EH (cell line): ENCODE measurements around the gene ILKAP.

Experiments used
- DNase-seq: peaks from one replicate; pipeline ENCODE4 v3.0.0-alpha.2; 2015; ENCODE audit warnings: low read depth

ILKAP gene

DNA sequence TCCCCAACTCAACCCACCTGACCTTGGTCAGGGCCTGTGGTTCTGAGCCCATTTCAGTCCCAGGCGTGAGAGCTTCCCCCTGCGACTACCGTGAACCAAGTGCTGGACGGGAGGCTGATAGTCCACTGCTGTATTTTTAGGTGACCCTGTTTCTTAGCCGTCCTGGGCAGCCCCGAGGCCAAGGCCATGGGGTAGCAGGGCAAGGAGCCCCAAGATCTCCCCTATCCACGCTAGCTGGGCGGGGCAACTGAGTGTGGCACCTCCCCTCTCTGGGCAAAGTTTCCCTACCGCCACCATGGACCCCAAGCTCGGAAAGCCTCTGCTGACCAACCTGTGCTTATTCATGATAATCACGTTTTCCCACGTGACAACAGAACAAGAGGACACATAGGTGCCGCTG, 65.6 kb downstream of the ILKAP start:
- DNase-seq = no peak

- DNase-seq = peak; percentile 83
Observed at GRCh38 chr2:238136820-238137537, 66.5 kb downstream of the ILKAP start.

GRCh38 chr2:238135601-238136150, 67.8 kb downstream of the ILKAP start:
- DNase-seq = no peak

- DNase-seq = no peak
Observed at GRCh38 chr2:238134393-238134785, 69.1 kb downstream of the ILKAP start.

- DNase-seq = no peak
Observed at GRCh38 chr2:238133499-238134392, 69.7 kb downstream of the ILKAP start.

- no peak for DNase-seq
Observed at GRCh38 chr2:238132463-238133450, 70.7 kb downstream of the ILKAP start.

- no peak for DNase-seq
Observed at GRCh38 chr2:238131761-238132462, 71.6 kb downstream of the ILKAP start.

DNA sequence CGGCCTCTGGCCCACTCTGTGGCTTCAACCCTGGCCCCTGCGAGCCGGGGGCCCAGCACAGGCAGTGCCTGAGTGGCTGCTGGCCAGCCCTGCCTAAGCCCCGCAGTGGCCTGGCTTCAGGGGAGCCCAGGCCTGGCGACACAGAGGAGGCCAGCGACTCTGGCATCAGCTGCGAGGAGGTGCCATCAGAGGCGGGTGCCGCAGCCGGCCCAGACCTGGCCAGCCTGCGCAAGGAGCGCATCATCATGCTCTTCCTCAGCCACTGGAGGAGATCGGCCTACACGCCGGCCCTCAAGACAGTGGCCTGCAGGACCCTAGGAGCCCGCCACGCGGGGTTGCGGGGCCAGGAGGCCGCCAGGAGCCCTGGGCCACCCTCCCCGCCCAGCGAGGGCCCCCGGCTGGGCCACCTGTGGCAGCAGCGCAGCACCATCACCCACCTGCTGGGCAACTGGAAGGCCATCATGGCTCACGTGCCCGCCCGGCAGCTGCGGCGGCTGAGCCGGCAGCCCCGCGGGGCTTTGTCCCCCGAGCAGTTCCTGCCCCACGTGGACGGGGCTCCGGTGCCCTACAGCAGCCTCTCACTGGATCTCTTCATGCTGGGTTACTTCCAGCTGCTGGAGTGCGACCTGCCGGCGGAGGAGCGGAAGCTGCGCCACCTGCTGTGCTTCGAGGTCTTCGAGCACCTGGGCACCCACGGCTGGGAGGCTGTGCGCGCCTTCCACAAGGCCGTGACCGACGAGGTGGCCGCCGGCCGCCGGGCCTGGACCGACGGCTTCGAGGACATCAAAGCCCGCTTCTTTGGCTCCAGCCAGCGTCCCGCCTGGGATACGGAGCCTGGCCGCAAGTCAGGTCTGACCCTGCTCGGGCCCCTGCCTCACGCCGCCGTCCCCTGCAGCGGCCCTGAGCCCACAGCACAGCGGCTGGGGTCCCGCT, 72.5 kb downstream of the ILKAP start:
- DNase-seq = no peak

GRCh38 chr2:238130111-238130695, 73.3 kb downstream of the ILKAP start:
- DNase-seq = no peak

DNA sequence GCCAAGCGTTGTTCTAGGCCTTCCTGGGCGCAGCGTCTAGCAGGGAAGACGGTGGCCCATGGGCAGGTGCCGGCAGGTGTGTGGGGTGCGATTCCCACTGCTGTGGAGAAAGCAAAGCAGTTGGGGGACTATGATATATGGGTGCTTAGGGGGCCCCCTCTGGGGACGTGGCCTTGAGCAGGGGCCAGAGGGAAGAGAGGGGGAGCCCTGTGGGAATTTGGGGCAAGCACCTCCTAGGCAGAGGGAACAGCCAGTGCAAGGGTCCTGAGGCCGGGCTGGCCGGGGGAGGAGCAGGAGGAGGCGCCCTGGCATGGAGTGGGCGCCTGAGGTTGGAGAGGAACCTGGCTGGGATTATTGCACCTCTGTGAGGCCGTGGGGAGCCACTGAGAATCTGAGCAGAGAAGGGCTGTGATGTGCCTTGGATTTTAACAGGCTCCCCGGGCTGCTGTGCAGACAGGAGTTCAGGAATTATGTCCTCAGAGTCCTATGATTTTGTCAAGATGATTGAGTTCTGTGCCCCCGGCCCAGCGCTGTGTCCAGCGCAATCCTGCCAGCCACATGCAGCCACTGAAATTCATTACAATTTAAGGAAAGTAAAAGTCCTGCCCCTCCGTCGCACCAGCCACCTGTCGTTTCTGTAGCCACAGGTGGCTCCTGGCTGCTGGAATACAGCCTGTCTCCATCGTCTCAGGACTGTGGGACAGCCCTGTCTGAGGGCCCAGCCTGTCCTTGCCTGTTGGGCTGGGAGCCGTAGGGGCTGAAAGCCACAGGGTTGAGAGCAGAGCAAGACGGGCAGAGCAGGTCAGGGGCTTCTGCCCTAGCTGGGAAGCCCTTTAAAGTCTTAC, 74.1 kb downstream of the ILKAP start:
- no peak for DNase-seq

DNA sequence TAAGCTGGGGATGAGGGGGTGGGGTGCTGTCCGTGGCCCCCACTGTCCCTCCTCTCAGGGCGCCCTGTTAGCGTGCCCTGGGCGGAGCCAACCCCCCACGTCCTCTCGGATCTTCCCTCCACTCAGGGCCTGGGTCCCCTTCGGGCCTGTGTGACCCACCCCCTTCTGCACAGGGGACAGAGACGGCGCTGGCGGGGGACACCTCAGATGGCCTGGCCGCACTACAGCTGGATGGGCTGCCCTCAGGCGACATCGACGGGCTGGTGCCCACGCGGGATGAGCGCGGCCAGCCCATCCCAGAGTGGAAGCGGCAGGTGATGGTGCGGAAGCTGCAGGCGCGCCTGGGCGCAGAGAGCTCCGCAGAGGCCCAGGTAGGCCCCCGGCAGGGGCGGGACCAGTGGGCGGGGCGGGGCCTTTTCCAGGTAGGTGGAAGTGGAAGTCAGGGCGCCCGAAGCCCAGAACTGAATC, 74.9 kb downstream of the ILKAP start:
- DNase-seq = no peak

- no peak for DNase-seq
Observed at GRCh38 chr2:238128061-238128440, 75.4 kb downstream of the ILKAP start.

GRCh38 chr2:238127165-238128060, 76.1 kb downstream of the ILKAP start:
- peak; percentile 68 for DNase-seq

DNA sequence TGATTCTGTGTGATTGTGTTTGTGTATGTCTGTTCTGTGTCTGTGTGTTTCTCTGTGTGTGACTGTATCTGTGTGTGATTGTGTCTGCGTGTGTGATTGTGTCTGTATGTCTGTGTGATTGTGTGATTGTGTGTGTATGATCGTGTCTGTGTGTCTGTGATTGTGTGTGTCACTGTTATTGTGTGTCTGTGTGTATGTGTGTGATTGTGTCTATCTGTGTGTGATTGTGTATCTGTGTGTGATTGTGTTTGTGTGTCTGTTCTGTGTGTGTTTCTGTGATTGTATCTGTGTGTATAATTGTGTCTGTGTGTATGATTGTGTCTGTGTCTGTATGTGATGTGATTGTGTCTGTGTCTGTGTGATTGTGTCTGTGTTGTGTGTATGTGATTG, 76.7 kb downstream of the ILKAP start:
- no peak for DNase-seq

- no peak for DNase-seq
Observed at GRCh38 chr2:238126338-238126737, 77.2 kb downstream of the ILKAP start.

GRCh38 chr2:238125127-238125885, 78.2 kb downstream of the ILKAP start:
- DNase-seq = no peak
